ENCODE measurements around the gene SLC1A4. TPM values are rescaled to one million over a fixed set of nuclear protein-coding genes. Genes with fewer than 3 reads are reported as not detected.

The SLC1A4 gene
- total RNA-seq, 2 donors from 2014 or later, result 8.0 to 44.3 TPM

GRCh38 chr2:64975232-64975821 lies 13.9 kb upstream of the SLC1A4 start:
- Mint-ChIP-seq H3K36me3 (ENCODE audit: low read depth) (no peaks in the 10 kb centered on the region), H3K9me3 (no peaks in the 10 kb centered on the region), H3K27ac (no peak overlapping the region), H3K4me3 (no peak overlapping the region), H3K27me3 (no peaks in the 10 kb centered on the region), H3K4me1 (no peaks in the 10 kb centered on the region)
- no peak for ATAC-seq (replicated peaks)

DNA sequence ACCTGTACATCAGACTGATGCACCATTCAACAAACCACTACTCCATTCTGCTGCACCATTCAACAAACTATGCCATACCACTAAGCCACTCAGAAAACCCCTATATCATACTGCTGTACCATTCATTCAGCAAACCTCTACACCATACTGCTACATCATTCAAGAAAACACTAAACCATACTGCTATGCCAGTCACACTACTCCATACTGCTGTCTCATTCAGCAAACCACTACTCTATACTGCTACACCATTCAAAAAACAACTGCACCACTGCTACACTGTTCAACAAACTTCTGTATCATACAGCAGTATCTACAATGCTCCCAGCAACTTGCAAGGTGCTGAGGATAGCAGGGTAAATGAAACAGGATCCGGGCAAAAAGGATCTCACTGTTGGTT lies 12.9 kb upstream of the SLC1A4 start:
- no peaks in the 10 kb centered on the region for H3K9me3 Mint-ChIP-seq
- no peak overlapping the region for H3K4me3 Mint-ChIP-seq
- no peaks in the 10 kb centered on the region for H3K36me3 Mint-ChIP-seq (ENCODE audit: low read depth)
- no peaks in the 10 kb centered on the region for H3K4me1 Mint-ChIP-seq
- H3K27me3 Mint-ChIP-seq, result no peaks in the 10 kb centered on the region
- no peak overlapping the region for H3K27ac Mint-ChIP-seq
- ATAC-seq (replicated peaks), result peak; percentile 75

DNA sequence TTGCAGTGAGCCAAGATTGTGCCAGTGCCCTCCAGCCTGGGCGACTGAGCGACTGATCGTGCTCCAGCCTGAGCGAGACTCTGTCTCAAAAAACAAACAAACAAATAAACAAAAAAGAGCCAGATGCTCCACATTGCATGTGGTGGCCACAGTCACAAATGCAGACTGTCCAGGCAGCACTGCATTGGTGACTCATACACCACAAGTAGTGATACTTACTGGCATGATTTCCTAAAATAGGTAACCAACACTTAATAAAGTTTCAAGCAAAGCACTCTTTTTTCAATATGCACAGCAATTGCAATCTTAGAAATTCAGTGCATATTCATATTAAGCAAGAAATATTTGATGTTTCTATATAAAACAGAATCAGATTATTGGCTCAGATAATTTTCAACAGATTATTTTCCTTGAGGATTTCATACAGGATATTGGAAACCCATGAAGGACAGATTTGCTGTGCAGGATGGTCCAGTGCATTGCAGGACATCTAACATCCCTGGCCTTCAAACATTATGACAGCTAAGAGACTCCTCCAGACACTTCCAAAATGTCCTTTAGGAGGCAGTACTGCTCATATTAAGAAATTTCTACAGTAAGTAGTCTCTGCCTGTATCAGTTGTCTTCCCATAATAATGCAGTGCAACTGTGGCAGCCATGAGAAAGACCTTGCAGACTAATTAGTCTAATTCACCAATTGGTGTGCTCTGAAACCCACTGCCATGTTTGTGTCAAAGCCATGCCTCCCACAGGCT lies 10.5 kb upstream of the SLC1A4 start:
- no peak overlapping the region for H3K27ac Mint-ChIP-seq
- ATAC-seq (replicated peaks), result peak; percentile 37

GRCh38 chr2:64979744-64980143 lies 9.5 kb upstream of the SLC1A4 start:
- peaks cover 11% of the 10 kb centered on the region for H3K4me1 Mint-ChIP-seq

More for the DNA sequence above, 10.5 kb upstream of the SLC1A4 start:
- H3K36me3 Mint-ChIP-seq (ENCODE audit: low read depth), result no peaks in the 10 kb centered on the region
- H3K27me3 Mint-ChIP-seq, result no peaks in the 10 kb centered on the region
- H3K9me3 Mint-ChIP-seq, result no peaks in the 10 kb centered on the region
- peaks cover 11% of the 10 kb centered on the region for H3K4me1 Mint-ChIP-seq
- no peak overlapping the region for H3K4me3 Mint-ChIP-seq

DNA sequence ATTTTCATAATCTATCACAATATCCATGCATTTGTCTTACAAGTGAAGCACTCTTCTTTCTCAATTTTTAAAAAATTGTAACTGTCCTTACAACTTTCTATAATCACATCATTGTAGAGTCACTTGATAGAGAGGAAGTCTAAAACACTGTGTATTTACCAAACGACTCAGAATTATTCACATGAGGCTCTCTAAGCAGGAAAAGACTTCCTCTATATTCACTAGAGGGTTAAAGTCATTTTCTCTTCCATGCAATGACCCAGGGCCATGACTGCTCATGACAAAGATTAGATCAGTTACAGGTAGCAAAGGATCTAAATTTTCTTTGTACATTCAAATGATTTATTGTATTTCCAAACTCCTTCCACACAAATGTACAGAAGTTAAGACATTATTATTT lies 9.0 kb upstream of the SLC1A4 start:
- Mint-ChIP-seq H3K27ac (no peak overlapping the region), H3K4me1 (peaks cover 11% of the 10 kb centered on the region)

More at GRCh38 chr2:64979744-64980143, 9.5 kb upstream of the SLC1A4 start:
- Mint-ChIP-seq H3K27ac (no peak overlapping the region), H3K9me3 (no peaks in the 10 kb centered on the region), H3K36me3 (ENCODE audit: low read depth) (no peaks in the 10 kb centered on the region), H3K4me3 (no peak overlapping the region), H3K27me3 (no peaks in the 10 kb centered on the region)
- ATAC-seq (replicated peaks), result no peak

GRCh38 chr2:64982311-64982857 lies 6.8 kb upstream of the SLC1A4 start:
- Mint-ChIP-seq H3K4me1 (peaks cover 24% of the 10 kb centered on the region), H3K27me3 (no peaks in the 10 kb centered on the region), H3K36me3 (ENCODE audit: low read depth) (no peaks in the 10 kb centered on the region), H3K27ac (peak overlapping the region; percentile 79), H3K9me3 (no peaks in the 10 kb centered on the region), H3K4me3 (peak overlapping the region; percentile 42)
- peak; percentile 68 for ATAC-seq (replicated peaks)

More for the DNA sequence above, 9.0 kb upstream of the SLC1A4 start:
- Mint-ChIP-seq H3K4me3 (no peak overlapping the region), H3K9me3 (no peaks in the 10 kb centered on the region), H3K27me3 (no peaks in the 10 kb centered on the region), H3K36me3 (ENCODE audit: low read depth) (no peaks in the 10 kb centered on the region)
- ATAC-seq (replicated peaks), result no peak

GRCh38 chr2:64982932-64983331 lies 6.3 kb upstream of the SLC1A4 start:
- no peak for ATAC-seq (replicated peaks)
- Mint-ChIP-seq H3K4me3 (peak overlapping the region; percentile 42), H3K4me1 (peaks cover 28% of the 10 kb centered on the region), H3K27me3 (no peaks in the 10 kb centered on the region), H3K9me3 (no peaks in the 10 kb centered on the region), H3K27ac (peak overlapping the region; percentile 79), H3K36me3 (ENCODE audit: low read depth) (no peaks in the 10 kb centered on the region)

- peaks cover 3% of the 10 kb centered on the region for H3K27me3 Mint-ChIP-seq
- peaks cover 4% of the 10 kb centered on the region for H3K36me3 Mint-ChIP-seq (ENCODE audit: low read depth)
- H3K4me3 Mint-ChIP-seq, result no peak overlapping the region
- H3K9me3 Mint-ChIP-seq, result no peaks in the 10 kb centered on the region
- no peak overlapping the region for H3K27ac Mint-ChIP-seq
- no peak for ATAC-seq (replicated peaks)
- H3K4me1 Mint-ChIP-seq, result peaks cover 36% of the 10 kb centered on the region
Observed at GRCh38 chr2:64985447-64985846, 3.8 kb upstream of the SLC1A4 start.

- Mint-ChIP-seq H3K36me3 (ENCODE audit: low read depth) (peaks cover 4% of the 10 kb centered on the region), H3K9me3 (no peaks in the 10 kb centered on the region), H3K4me3 (peak overlapping the region; percentile 72), H3K27ac (peak overlapping the region; percentile 26), H3K4me1 (peaks cover 36% of the 10 kb centered on the region), H3K27me3 (peaks cover 4% of the 10 kb centered on the region)
- ATAC-seq (replicated peaks), result peak; percentile 35
Observed at GRCh38 chr2:64987001-64987955, 1.9 kb upstream of the SLC1A4 start.

DNA sequence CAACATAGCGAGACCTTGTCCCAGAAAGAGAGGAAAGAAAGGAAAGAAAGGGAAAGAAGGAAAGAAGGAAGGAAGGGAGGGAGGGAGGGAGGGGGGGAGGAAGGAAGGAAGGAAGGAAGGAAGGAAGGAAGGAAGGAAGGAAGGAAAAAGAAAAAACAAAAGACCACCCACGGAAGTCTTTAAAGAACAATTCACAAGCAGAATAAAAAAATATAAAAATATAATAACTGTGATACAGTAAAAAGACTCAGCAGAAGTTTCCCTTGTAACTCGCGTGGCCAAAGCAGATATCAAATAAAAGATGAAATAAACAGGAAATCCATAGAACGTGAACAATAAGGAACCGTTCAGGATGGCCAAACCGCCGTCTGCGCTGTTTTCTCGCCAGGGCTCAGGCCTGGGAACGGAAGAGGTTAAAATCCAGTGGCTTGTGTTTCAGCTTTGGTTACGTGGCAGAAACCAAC lies 1.2 kb upstream of the SLC1A4 start:
- Mint-ChIP-seq H3K36me3 (ENCODE audit: low read depth) (peaks cover 4% of the 10 kb centered on the region), H3K9me3 (no peaks in the 10 kb centered on the region), H3K4me3 (peak overlapping the region; percentile 72), H3K27ac (peak overlapping the region; percentile 26), H3K4me1 (peaks cover 32% of the 10 kb centered on the region), H3K27me3 (peaks cover 4% of the 10 kb centered on the region)
- ATAC-seq (replicated peaks), result no peak

GRCh38 chr2:64988420-64989125 lies 626 bp upstream of the SLC1A4 start:
- peak; percentile 61 for ATAC-seq (replicated peaks)
- Mint-ChIP-seq H3K4me1 (peaks cover 32% of the 10 kb centered on the region), H3K27me3 (peaks cover 4% of the 10 kb centered on the region), H3K9me3 (no peaks in the 10 kb centered on the region), H3K4me3 (peak overlapping the region; percentile 72), H3K27ac (peak overlapping the region; percentile 26), H3K36me3 (ENCODE audit: low read depth) (peaks cover 4% of the 10 kb centered on the region)

DNA sequence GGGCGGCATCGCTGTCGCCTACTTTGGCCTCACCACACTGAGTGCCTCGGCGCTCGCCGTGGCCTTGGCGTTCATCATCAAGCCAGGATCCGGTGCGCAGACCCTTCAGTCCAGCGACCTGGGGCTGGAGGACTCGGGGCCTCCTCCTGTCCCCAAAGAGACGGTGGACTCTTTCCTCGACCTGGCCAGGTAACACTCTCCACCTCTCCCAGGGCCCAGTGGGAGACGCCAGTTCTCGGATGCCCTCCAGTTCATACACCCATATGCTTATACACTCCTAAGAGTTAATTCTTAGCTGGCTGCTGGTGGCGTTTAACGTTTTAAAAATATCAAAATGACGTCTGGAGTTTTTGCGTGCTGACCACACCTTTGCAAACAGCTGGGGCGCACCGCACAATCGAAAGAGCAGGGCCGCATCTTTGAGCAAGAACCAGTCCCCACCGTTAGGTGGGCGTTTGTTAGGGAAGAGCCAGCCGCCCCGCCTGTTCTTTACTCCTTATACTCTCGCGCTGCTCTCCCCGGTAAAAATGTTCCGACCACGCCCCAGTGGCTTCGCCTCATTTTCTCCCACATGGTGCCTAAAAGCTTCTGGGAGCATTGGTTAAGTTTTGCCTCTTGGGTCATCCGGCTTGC lies 899 bp downstream of the SLC1A4 start:
- no peaks in the 10 kb centered on the region for H3K9me3 Mint-ChIP-seq
- peaks cover 32% of the 10 kb centered on the region for H3K4me1 Mint-ChIP-seq
- ATAC-seq (replicated peaks), result peak; percentile 1

DNA sequence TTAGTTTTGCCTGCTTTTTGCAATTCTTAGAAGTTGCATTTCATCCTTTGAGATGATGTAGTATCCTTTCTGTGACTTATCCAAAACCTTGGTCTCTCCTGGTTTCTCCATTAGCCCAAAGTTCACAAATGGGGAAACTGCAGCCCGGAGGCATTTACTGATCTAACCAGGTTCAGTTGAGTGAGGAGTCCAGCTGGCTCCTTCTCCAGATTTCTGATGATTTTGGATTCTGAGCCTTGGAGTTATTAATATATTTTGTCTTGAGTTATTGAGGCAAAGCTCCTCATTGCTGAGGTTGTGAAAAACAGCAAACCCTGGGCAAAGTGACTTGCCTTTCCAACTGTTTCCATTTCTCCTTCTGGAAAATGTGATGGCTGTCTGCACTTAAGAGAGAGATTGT lies 1.7 kb downstream of the SLC1A4 start:
- peak overlapping the region; percentile 87 for H3K4me3 Mint-ChIP-seq
- H3K36me3 Mint-ChIP-seq (ENCODE audit: low read depth), result peaks cover 4% of the 10 kb centered on the region
- peaks cover 4% of the 10 kb centered on the region for H3K27me3 Mint-ChIP-seq
- no peaks in the 10 kb centered on the region for H3K9me3 Mint-ChIP-seq
- ATAC-seq (replicated peaks), result no peak
- no peak overlapping the region for H3K27ac Mint-ChIP-seq
- H3K4me1 Mint-ChIP-seq, result peaks cover 32% of the 10 kb centered on the region

More for the DNA sequence above, 899 bp downstream of the SLC1A4 start:
- Mint-ChIP-seq H3K4me3 (peak overlapping the region; percentile 87), H3K27ac (peak overlapping the region; percentile 79), H3K27me3 (peaks cover 4% of the 10 kb centered on the region), H3K36me3 (ENCODE audit: low read depth) (peaks cover 4% of the 10 kb centered on the region)

All from activated T-helper 17 cell treated with anti-CD3 and anti-CD28 coated beads, Interleukin-2, amount 50 U/mL, for 72 hours (primary cell).